Measurements from ENCODE around the gene MICAL3.

DNA sequence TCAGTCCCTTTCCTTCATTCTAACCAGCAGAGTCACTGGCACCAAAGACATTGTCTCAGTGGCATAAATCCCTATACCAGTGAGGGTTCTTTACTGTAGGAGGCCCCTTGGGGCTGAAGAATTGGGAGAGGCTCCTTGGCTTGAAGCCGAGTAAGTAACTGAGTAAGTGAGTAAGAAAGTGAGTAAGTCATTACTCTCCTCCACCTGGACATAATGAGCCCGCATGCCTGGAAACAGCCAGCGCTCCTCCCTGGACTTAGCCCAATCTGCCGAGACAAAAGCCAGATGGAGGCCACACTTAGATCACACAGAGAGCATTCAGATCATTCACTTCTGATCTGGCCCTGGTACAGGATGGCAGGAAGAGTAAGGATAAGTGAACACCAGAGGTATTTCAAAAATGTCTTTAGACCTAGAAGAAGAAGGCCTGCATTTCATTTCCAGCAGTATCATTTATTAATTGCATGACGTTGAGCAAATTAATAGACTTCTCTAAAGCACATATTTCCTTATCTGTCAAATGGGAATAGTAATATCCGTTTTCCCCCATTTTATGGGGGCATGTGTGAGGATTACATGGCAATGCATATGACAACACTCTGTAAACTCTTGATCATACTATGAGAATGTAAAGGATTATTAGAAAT is 8.2 kb upstream of the MICAL3 start:
- TF ChIP-seq, protein P1, sequence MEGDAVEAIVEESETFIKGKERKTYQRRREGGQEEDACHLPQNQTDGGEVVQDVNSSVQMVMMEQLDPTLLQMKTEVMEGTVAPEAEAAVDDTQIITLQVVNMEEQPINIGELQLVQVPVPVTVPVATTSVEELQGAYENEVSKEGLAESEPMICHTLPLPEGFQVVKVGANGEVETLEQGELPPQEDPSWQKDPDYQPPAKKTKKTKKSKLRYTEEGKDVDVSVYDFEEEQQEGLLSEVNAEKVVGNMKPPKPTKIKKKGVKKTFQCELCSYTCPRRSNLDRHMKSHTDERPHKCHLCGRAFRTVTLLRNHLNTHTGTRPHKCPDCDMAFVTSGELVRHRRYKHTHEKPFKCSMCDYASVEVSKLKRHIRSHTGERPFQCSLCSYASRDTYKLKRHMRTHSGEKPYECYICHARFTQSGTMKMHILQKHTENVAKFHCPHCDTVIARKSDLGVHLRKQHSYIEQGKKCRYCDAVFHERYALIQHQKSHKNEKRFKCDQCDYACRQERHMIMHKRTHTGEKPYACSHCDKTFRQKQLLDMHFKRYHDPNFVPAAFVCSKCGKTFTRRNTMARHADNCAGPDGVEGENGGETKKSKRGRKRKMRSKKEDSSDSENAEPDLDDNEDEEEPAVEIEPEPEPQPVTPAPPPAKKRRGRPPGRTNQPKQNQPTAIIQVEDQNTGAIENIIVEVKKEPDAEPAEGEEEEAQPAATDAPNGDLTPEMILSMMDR (IDR thresholded peaks at IDR 0.05): no peak
- TF ChIP-seq POLR2A (IDR thresholded peaks at IDR 0.05): no peak

Data from testis (tissue), 2 donors.